Medulla oblongata (tissue), 1 donor: Measurements from ENCODE around the gene GRIP2.

Source experiments
- DNase-seq: peaks from one replicate; pipeline ENCODE4 v3.0.0-alpha.2; 2015; ENCODE audit errors: extremely low spot score

GRIP2 gene

GRCh38 chr3:14485981-14486380, 54.2 kb downstream of the GRIP2 start:
- no peak for DNase-seq

DNA sequence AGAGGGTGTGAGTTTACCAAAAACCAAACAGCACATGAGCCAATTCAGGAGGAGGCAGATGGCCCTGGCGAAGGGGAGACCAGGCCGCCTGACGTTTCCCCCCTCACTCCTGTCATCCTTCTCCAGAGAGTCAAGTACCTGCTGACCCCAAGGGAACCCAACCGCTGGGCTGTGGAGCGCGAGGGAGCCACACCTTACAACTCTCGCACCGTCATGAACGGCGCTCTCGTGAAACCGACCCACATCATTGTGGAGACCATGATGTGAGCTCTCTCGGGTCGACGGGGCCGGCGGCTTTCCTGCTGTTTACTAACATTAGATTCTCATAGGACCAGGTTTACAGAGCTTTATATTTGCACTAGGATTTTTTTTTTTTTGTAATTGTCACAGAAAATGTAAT, 55.4 kb downstream of the GRIP2 start:
- DNase-seq = no peak

DNA sequence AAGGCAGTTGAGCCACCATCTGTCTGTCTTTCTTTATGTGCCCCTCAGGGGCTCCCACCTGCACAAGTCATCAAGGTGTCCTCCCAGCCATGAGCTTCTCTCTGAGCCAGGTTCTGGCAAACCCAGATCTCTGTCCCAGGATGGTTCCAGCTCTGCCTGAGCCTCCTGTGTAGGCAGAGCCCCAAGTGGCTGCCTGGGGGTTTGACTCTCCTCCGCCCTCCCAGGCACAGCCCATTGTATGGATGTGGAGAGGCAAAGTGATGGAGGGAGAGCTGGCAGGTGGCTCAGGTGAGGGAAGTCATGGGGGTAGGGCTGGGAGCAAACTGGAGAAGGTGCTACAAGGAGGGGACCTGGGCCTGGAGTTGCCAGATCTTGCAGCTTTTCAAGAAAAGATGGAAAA, 56.9 kb downstream of the GRIP2 start:
- DNase-seq = no peak

- DNase-seq = no peak
These were observed 57.8 kb downstream of the GRIP2 start for GRCh38 chr3:14482271-14482721.

GRCh38 chr3:14481646-14482036, 58.5 kb downstream of the GRIP2 start:
- DNase-seq = no peak

- DNase-seq = no peak
These were observed 59.0 kb downstream of the GRIP2 start for GRCh38 chr3:14481018-14481645.

DNA sequence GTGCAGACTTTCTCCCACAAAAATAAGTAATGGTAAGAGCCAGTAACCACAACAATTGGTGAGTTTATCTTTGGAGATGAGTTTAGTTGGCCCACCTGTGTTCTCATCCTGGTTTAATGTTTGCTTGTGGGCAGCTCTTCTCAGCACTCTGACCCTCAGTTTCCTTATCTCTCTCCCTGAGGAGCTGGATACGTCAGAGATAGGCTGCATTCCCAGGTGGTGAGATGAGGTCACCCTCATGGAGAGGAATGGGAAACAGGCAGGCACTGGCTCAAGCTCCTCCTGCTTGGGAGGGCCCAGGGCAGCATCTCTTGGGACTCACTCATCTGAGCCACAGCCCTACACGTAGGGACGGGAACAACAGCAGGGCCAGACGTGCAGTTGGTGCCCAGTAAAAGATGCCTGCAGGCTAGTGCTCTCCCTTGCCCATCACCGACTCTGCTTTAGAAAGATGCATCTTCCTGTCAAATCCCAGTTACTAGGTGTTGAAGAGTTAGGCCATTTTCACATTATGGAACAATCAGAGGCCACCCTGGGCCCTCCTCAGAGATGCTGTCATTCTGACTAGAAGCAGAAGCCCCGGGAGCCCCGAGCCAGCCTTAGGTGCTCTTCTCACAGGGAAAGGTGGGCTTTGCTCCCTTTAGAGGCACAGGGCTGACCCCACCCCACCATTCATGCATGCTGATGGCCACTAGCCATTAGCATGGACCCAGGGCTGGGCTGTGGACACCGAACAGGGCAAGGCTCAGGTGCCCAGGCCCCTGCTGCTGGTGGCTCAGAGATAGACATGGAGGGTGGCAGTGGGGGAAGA, 59.7 kb downstream of the GRIP2 start:
- no peak for DNase-seq

DNA sequence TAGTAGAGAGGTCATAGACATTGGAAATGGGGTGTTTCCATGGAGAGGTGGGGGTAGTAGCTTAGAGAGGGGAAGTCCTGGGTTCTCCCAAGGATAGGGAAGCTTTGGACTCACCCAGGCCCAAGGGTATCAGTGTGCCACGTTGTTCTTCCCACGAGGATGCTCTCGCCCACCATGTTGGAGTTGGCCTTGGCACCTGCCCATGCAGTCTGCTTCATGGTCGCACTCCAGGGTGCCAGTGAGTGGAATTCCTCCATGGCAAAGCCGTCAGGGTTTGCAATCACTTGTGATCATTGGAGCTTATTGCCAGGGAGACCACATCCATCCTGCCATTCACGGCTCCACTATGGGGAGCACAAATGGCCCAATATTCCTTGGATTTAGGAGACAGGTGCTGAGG, 60.6 kb downstream of the GRIP2 start:
- no peak for DNase-seq

GRCh38 chr3:14478956-14479550, 61.1 kb downstream of the GRIP2 start:
- DNase-seq = no peak

DNA sequence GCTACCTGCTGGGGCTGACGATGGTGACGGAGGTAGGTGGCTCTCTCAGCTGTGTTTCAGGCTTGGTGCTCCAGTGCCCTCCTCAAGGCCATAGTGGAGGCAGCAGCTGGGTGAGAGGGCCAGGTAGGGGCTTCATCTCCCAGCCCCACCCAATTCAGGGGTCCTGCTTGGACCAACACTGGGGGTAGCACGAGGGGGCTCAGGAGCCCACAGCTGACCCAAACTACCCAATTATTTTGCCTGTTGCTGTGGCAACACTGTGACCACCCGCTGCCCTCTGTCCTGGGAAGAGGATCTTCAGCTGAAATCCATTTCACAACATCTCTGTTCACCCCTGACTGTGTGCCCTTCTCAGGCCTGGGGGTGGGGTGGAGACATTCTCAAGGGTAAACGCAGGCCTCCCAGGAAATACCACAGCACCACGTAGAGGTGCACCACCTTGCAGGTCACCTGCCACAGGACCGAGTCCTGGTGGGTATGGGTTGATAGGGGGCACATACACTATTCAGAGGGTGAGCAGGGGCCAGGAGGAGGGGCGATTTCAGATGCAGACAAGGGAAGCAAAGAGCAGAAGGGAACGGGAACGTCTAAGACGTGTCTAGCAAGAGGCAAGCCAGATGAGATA, 62.7 kb downstream of the GRIP2 start:
- no peak for DNase-seq

GRCh38 chr3:14476583-14477265, 63.4 kb downstream of the GRIP2 start:
- no peak for DNase-seq

GRCh38 chr3:14475621-14476020, 64.5 kb downstream of the GRIP2 start:
- no peak for DNase-seq

- no peak for DNase-seq
These were observed 65.6 kb downstream of the GRIP2 start for GRCh38 chr3:14474363-14475081.

- no peak for DNase-seq
These were observed 66.7 kb downstream of the GRIP2 start for GRCh38 chr3:14473411-14473891.

- DNase-seq = no peak
These were observed 67.4 kb downstream of the GRIP2 start for GRCh38 chr3:14472471-14473351.

DNA sequence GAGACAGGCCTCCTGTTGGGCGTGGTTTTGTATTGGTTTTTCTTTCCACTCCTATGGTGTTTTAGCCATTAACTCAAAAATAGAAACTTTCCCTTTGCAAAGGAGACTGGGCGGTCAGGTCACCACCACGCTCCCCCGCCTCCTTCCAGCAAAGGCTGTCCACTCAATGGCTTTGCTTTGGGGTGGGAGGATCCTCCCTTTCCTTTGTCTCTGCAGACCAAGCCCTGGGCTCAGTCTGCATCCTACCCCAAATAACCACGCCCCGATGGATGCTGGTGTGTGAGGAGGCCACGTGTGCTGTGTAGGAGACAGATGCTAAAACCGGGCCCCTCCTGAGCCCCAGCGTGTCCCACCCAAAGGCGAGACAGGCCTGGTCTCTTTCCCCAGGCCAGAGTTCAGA, 68.5 kb downstream of the GRIP2 start:
- no peak for DNase-seq

DNA sequence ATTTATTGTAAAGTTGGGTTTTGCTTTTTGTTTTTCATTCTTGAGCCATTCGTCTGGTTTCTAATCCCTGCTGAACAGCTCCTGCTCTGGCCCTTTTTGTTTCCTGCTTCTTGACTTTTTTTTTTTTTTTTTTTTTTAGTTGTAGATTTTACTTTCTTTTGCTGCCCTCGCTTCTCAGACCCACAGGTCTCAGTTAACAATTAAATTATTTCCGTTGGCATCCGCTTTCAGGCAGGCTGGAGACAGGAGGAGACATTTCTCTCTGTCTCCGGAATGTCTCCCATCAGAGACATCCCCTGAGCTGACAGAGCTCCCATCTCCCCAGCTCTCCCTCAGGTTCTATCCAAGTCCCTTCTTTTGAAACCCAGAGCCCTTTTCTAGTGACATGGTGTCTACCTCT, 69.1 kb downstream of the GRIP2 start:
- DNase-seq = no peak

DNA sequence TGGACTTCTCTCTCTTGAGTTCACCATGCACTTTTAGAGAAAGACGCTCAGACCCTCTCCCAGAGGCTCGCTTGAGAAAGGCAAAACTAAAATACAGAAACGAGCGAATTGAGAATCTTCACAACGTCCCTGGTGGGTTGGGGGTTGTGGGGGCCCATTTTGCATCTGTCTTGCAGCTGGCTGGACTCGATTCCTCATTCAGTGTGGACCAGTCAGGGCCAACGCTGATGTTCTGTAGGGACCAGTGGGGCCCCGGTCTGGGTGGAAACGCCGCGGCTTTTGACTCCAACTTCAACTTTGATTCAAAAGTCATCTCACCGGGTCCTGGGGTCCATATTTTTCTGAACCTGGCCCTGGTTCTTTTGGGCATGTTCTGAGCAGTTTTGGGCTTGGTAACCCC, 69.7 kb downstream of the GRIP2 start:
- no peak for DNase-seq

DNA sequence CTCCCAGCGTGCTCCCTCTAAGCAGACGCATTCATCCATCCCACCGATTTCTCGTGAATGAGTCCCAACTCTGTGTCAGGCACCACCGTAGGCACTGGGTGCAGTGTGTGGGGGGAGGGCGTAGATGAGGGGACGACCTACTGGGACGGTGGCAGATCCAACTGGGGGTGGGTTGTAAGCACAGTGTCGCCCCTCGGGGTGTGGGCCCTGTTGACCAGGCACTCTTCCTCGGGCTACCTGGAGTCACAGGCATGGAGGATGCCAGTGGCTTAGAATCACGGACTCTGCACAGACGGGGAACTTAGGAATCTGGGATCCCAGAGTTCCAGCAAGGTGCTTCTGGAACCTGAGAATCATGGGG, 71.5 kb downstream of the GRIP2 start:
- DNase-seq = no peak
